B cell (primary cell): ENCODE measurements around the gene SWT1.

Source experiments
- CTCF ChIP-seq: fragments of 200-600 bp; IDR thresholded peaks from one replicate; pipeline ENCODE4 v1.8.0; 2022; ENCODE audit warnings: antibody characterized with exemption, mild to moderate bottlenecking
- EZH2 ChIP-seq: IDR thresholded peaks from 2 replicates; pipeline ENCODE4 v1.6.1; 2012; ENCODE audit warnings: borderline replicate concordance, low read depth, mild to moderate bottlenecking, moderate library complexity, low read length; ENCODE audit not compliant: insufficient read depth, poor library complexity, severe bottlenecking

GRCh38 chr1:185267301-185267700 lies 110.3 kb downstream of the SWT1 start:
- TF ChIP-seq EZH2: no peak
- TF ChIP-seq CTCF: no peak
